Stimulated activated effector memory CD8-positive, alpha-beta T cell treated with anti-CD3 and anti-CD28 coated beads, Interleukin-12 subunit alpha, Interleukin-12 subunit beta, amount 100 ng/mL, for 72 hours (primary cell): Measurements from ENCODE around the gene VCPKMT.

Source experiments
- ATAC-seq: fragments of 150-1000 bp; cut with Tn5 transposase; 2 replicates; pipeline ENCODE4 v1.10.0; 2021
- DNase-seq, 2 donors: peaks; one replicate each; pipeline ENCODE4 v3.0.0; 2021 to 2022; ENCODE audit warnings: low spot score in 2 of 2
- H3K27ac Mint-ChIP-seq: one replicate; pipeline ENCODE4 v1.8.0; 2022; ENCODE audit warnings: mild to moderate bottlenecking, mixed read lengths
- H3K36me3 Mint-ChIP-seq: one replicate; pipeline ENCODE4 v1.8.0; 2022; ENCODE audit warnings: mild to moderate bottlenecking, mixed read lengths
- H3K4me1 Mint-ChIP-seq: one replicate; pipeline ENCODE4 v1.8.0; 2022; ENCODE audit warnings: mixed read lengths
- H3K4me3 Mint-ChIP-seq: one replicate; pipeline ENCODE4 v1.8.0; 2022; ENCODE audit warnings: mild to moderate bottlenecking, mixed read lengths
- H3K9me3 Mint-ChIP-seq: one replicate; pipeline ENCODE4 v1.8.0; 2022; ENCODE audit warnings: mixed read lengths

Gene VCPKMT

GRCh38 chr14:50063876-50064420 is 52.4 kb downstream of the VCPKMT start:
- Mint-ChIP-seq H3K36me3 (peaks cover 21% of the 10 kb centered on the region), H3K9me3 (no peaks in the 10 kb centered on the region), H3K4me3 (peak overlapping the region; percentile 83), H3K4me1 (peaks cover 91% of the 10 kb centered on the region), H3K27ac (peak overlapping the region; percentile 96)
- DNase-seq = no peak
- no peak for ATAC-seq

- peak; percentile 74 for ATAC-seq
- Mint-ChIP-seq H3K36me3 (peaks cover 22% of the 10 kb centered on the region), H3K4me3 (peak overlapping the region; percentile 83), H3K4me1 (peaks cover 95% of the 10 kb centered on the region), H3K9me3 (no peaks in the 10 kb centered on the region), H3K27ac (peak overlapping the region; percentile 96)
- DNase-seq = peak; percentile 52 to 84
Observed at GRCh38 chr14:50062438-50063085, 53.8 kb downstream of the VCPKMT start.

- ATAC-seq = peak; percentile 79
- peak; percentile 49 to 84 for DNase-seq
- Mint-ChIP-seq H3K9me3 (no peaks in the 10 kb centered on the region), H3K36me3 (peaks cover 26% of the 10 kb centered on the region), H3K4me3 (peak overlapping the region; percentile 83), H3K4me1 (peaks cover 94% of the 10 kb centered on the region), H3K27ac (peak overlapping the region; percentile 96)
Observed at GRCh38 chr14:50061664-50062437, 54.5 kb downstream of the VCPKMT start.

GRCh38 chr14:50060871-50061663 is 55.3 kb downstream of the VCPKMT start:
- Mint-ChIP-seq H3K36me3 (peaks cover 26% of the 10 kb centered on the region), H3K27ac (peak overlapping the region; percentile 96), H3K9me3 (no peaks in the 10 kb centered on the region), H3K4me3 (peak overlapping the region; percentile 83), H3K4me1 (peaks cover 92% of the 10 kb centered on the region)
- DNase-seq = peak in 1 of 2 donors; percentile 75
- ATAC-seq = peak; percentile 33

- H3K9me3 Mint-ChIP-seq = no peaks in the 10 kb centered on the region
- H3K36me3 Mint-ChIP-seq = peaks cover 26% of the 10 kb centered on the region
- peaks cover 84% of the 10 kb centered on the region for H3K4me1 Mint-ChIP-seq
- DNase-seq (no peak), ATAC-seq (no peak)
- peak overlapping the region; percentile 83 for H3K4me3 Mint-ChIP-seq
- H3K27ac Mint-ChIP-seq = peak overlapping the region; percentile 96
Observed at GRCh38 chr14:50059763-50060616, 56.4 kb downstream of the VCPKMT start.
